H9 (cell line): Measurements from ENCODE around the gene GNB3. TPM values are rescaled to one million over a fixed set of nuclear protein-coding genes. Genes with fewer than 3 reads are reported as not detected.
"Not testable (repeated sequence)": the region's sequence is repeated elsewhere in the genome, so short reads cannot be mapped to it uniquely, and the experiment has no call there.

ENCODE experiments used
- DNase-seq: peaks from one replicate; pipeline ENCODE4 v3.0.0-alpha.2; 2017
- H2AFZ ChIP-seq: one replicate; pipeline ENCODE4 v1.6.1; 2013; ENCODE audit warnings: mild to moderate bottlenecking, low read length, control low read depth, moderate library complexity
- H2AK5ac ChIP-seq: 2 replicates; pipeline ENCODE4 v1.6.1; 2013; ENCODE audit warnings: low read length, control low read depth, mixed read lengths; ENCODE audit not compliant: insufficient read length
- H2BK120ac ChIP-seq: one replicate; pipeline ENCODE4 v1.6.1; 2013; ENCODE audit warnings: low read depth, mild to moderate bottlenecking, low read length, control low read depth, inconsistent platforms; ENCODE audit not compliant: poor library complexity, severe bottlenecking
- H2BK12ac ChIP-seq: 2 replicates; pipeline ENCODE4 v1.6.1; 2013; ENCODE audit warnings: low read length, control low read depth, mixed read lengths, low read depth; ENCODE audit not compliant: insufficient read length
- H2BK15ac ChIP-seq: 2 replicates; pipeline ENCODE4 v1.6.1; 2013; ENCODE audit warnings: low read depth, low read length, control low read depth
- H2BK20ac ChIP-seq: one replicate; pipeline ENCODE4 v1.6.1; 2013; ENCODE audit warnings: low read depth, mild to moderate bottlenecking, low read length, control low read depth, inconsistent platforms; ENCODE audit not compliant: poor library complexity, severe bottlenecking
- H2BK5ac ChIP-seq: 2 replicates; pipeline ENCODE4 v1.6.1; 2013; ENCODE audit warnings: low read length, control low read depth, mixed read lengths; ENCODE audit not compliant: insufficient read length
- H3K14ac ChIP-seq: 2 replicates; pipeline ENCODE4 v1.6.1; 2013; ENCODE audit warnings: low read length, control low read depth; ENCODE audit not compliant: insufficient read depth
- H3K18ac ChIP-seq: 2 replicates; pipeline ENCODE4 v1.6.1; 2013; ENCODE audit warnings: low read depth, mild to moderate bottlenecking, mixed read lengths, low read length, control low read depth; ENCODE audit not compliant: insufficient read length
- H3K23ac ChIP-seq: 2 replicates; pipeline ENCODE4 v1.6.1; 2013; ENCODE audit warnings: low read length, control low read depth, mixed read lengths, low read depth; ENCODE audit not compliant: insufficient read length
- H3K23me2 ChIP-seq: 2 replicates; pipeline ENCODE4 v1.6.1; 2013; ENCODE audit warnings: low read depth, mild to moderate bottlenecking, mixed read lengths, low read length, control low read depth; ENCODE audit not compliant: insufficient read length, poor library complexity, severe bottlenecking
- H3K27ac ChIP-seq: 2 replicates; pipeline ENCODE4 v1.5.1; 2013; ENCODE audit warnings: low read length, control low read depth, mixed read lengths, low read depth; ENCODE audit not compliant: insufficient read length
- H3K27me3 ChIP-seq: 2 replicates; pipeline ENCODE4 v1.6.1; 2013; ENCODE audit warnings: low read length, control low read depth, inconsistent platforms; ENCODE audit not compliant: insufficient read depth
- H3K4ac ChIP-seq: 2 replicates; pipeline ENCODE4 v1.6.1; 2013; ENCODE audit warnings: low read depth, mild to moderate bottlenecking, control low read depth, inconsistent platforms, low read length, moderate library complexity
- H3K4me1 ChIP-seq: 2 replicates; pipeline ENCODE4 v1.6.1; 2013; ENCODE audit warnings: low read length, control low read depth, inconsistent platforms; ENCODE audit not compliant: insufficient read depth
- H3K4me2 ChIP-seq: 2 replicates; pipeline ENCODE4 v1.6.1; 2013; ENCODE audit warnings: low read length, control low read depth, mixed read lengths; ENCODE audit not compliant: insufficient read length, insufficient read depth
- H3K56ac ChIP-seq: 2 replicates; pipeline ENCODE4 v1.6.1; 2013; ENCODE audit warnings: low read depth, mild to moderate bottlenecking, mixed read lengths, low read length, control low read depth; ENCODE audit not compliant: insufficient read length
- H3K79me1 ChIP-seq: 2 replicates; pipeline ENCODE4 v1.6.1; 2013; ENCODE audit warnings: low read depth, mild to moderate bottlenecking, moderate library complexity, low read length, control low read depth, inconsistent platforms; ENCODE audit not compliant: insufficient read depth, poor library complexity, severe bottlenecking
- H3K79me2 ChIP-seq: 2 replicates; pipeline ENCODE4 v1.6.1; 2013; ENCODE audit warnings: low read length, control low read depth, inconsistent platforms; ENCODE audit not compliant: insufficient read depth
- H3K9ac ChIP-seq: 2 replicates; pipeline ENCODE4 v1.6.1; 2013; ENCODE audit warnings: low read length, control low read depth, mixed read lengths; ENCODE audit not compliant: insufficient read length; ENCODE audit errors: extremely low read depth
- H3K9me3 ChIP-seq: one replicate; pipeline ENCODE4 v1.6.1; 2013; ENCODE audit warnings: low read depth, low read length, inconsistent platforms; ENCODE audit not compliant: control insufficient read depth
- H3T11ph ChIP-seq: one replicate; pipeline ENCODE4 v1.6.1; 2013; ENCODE audit warnings: mild to moderate bottlenecking, low read length, control low read depth, inconsistent platforms
- H4K20me1 ChIP-seq: one replicate; pipeline ENCODE4 v1.6.1; 2013; ENCODE audit not compliant: control insufficient read depth, insufficient read length, insufficient read depth
- H4K5ac ChIP-seq: 2 replicates; pipeline ENCODE4 v1.6.1; 2013; ENCODE audit warnings: low read depth, mild to moderate bottlenecking, mixed read lengths, low read length, control low read depth; ENCODE audit not compliant: insufficient read length
- H4K8ac ChIP-seq: replicated peaks from 2 replicates; pipeline ENCODE4 v1.6.1; 2013; ENCODE audit warnings: low read length, control low read depth, mixed read lengths, low read depth; ENCODE audit not compliant: insufficient read length
- H4K91ac ChIP-seq: 2 replicates; pipeline ENCODE4 v1.6.1; 2013; ENCODE audit warnings: low read depth, mild to moderate bottlenecking, moderate library complexity, mixed read lengths, low read length, control low read depth; ENCODE audit not compliant: insufficient read length
- H3K27ac Mint-ChIP-seq, 3 experiments: 2 replicates in 2 of 3; 3 replicates in 1 of 3; pipeline ENCODE4 v1.8.0; 2020 to 2021; ENCODE audit warnings: mixed read lengths in 3 of 3, mild to moderate bottlenecking in 1 of 3, moderate library complexity in 1 of 3
- H3K27me3 Mint-ChIP-seq: 2 replicates; pipeline ENCODE4 v1.8.0; 2021; ENCODE audit warnings: low read depth, mild to moderate bottlenecking, moderate library complexity, mixed read lengths
- H3K36me3 Mint-ChIP-seq, 3 experiments: 2 replicates in 2 of 3; 3 replicates in 1 of 3; pipeline ENCODE4 v1.8.0; 2020 to 2021; ENCODE audit warnings: low read depth in 3 of 3, mixed read lengths in 3 of 3; ENCODE audit not compliant: insufficient read depth in 1 of 3
- H3K4me1 Mint-ChIP-seq, 2 experiments: 2 replicates each; pipeline ENCODE4 v1.8.0; 2020; ENCODE audit warnings: mixed read lengths in 2 of 2
- H3K4me3 Mint-ChIP-seq, 2 experiments: 2 replicates in 1 of 2; 3 replicates in 1 of 2; pipeline ENCODE4 v1.8.0; 2020 to 2021; ENCODE audit warnings: mild to moderate bottlenecking in 2 of 2, mixed read lengths in 2 of 2, moderate library complexity in 1 of 2
- H3K9me3 Mint-ChIP-seq, 2 experiments: 2 replicates in 1 of 2; 3 replicates in 1 of 2; pipeline ENCODE4 v1.8.0; 2020; ENCODE audit warnings: mild to moderate bottlenecking in 2 of 2, mixed read lengths in 2 of 2, moderate library complexity in 1 of 2
- WGBS: extraction: QIAGEN DNeasy Blood & Tissue Kit; methylation state at CpG from one replicate; pipeline ENCODE4 v1.1.7; 2013; ENCODE audit warnings: missing lambda C conversion rate, low lambda C conversion rate, mixed read lengths; ENCODE audit not compliant: insufficient read length; ENCODE audit errors: extremely low coverage; 5-methylcytosine and 5-hydroxymethylcytosine counted together
- total RNA-seq: library from RNA; stranded (reverse); gene quantifications from 2 replicates; pipeline ENCODE4 v1.2.1, GENCODE V29; 2021
- TF ChIP-seq, protein P1 (sequence below): fragments of 200-600 bp; sonication (generic); conservative IDR thresholded peaks from 3 replicates; pipeline ENCODE4 v1.8.0; 2021; ENCODE audit warnings: antibody characterized with exemption, mild to moderate bottlenecking

The GNB3 gene
- total RNA-seq, 1 experiment from 2014 or later: 17.3 TPM

DNA sequence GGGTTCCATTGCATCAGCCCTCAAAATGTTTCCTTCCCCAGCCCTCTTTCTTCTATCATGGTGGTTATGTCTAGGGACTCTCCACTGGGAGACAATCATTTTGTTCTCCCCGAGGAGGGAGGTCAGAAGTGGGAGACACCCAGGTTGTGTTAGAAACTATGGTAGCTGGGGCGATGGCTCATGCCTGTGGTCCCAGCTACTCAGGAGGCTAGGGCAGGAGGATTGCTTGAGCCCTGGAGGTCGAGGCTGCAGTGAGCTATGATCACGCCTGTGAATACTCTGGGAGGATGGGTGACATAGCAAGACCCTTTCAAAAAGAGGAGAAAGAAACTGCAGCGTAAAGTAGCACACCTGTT lies 50.9 kb downstream of the GNB3 start:
- TF ChIP-seq, protein P1, sequence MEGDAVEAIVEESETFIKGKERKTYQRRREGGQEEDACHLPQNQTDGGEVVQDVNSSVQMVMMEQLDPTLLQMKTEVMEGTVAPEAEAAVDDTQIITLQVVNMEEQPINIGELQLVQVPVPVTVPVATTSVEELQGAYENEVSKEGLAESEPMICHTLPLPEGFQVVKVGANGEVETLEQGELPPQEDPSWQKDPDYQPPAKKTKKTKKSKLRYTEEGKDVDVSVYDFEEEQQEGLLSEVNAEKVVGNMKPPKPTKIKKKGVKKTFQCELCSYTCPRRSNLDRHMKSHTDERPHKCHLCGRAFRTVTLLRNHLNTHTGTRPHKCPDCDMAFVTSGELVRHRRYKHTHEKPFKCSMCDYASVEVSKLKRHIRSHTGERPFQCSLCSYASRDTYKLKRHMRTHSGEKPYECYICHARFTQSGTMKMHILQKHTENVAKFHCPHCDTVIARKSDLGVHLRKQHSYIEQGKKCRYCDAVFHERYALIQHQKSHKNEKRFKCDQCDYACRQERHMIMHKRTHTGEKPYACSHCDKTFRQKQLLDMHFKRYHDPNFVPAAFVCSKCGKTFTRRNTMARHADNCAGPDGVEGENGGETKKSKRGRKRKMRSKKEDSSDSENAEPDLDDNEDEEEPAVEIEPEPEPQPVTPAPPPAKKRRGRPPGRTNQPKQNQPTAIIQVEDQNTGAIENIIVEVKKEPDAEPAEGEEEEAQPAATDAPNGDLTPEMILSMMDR: no peak
- Histone ChIP-seq H3K14ac (peak overlapping the region; percentile 92; the same call in 1 of the 2 replicates), H2BK12ac (peak overlapping the region; percentile 51), H3K4ac (no peak overlapping the region), H2BK5ac (no peak overlapping the region), H2AFZ (no peak overlapping the region), H2BK120ac (no peak overlapping the region), H4K5ac (no peak overlapping the region), H3K27ac (no peak overlapping the region), H3K79me1 (no peaks in the 10 kb centered on the region), H3K27me3 (no peaks in the 10 kb centered on the region), H2AK5ac (no peak overlapping the region), H2BK20ac (no peak overlapping the region), H4K8ac (no peak overlapping the region), H3K18ac (peak overlapping the region; percentile 94), H3K9me3 (no peaks in the 10 kb centered on the region), H3K4me1 (peaks cover 3% of the 10 kb centered on the region; the same call in 1 of the 2 replicates), H3K23ac (no peak overlapping the region), H2BK15ac (0 out of 2 replicates have a peak overlapping the region, but pooled peaks have one; percentile 98), H3K4me2 (peak overlapping the region; percentile 67), H3K23me2 (peaks cover 6% of the 10 kb centered on the region), H3T11ph (no peak overlapping the region), H4K20me1 (no peaks in the 10 kb centered on the region), H3K79me2 (no peaks in the 10 kb centered on the region), H3K9ac (peak overlapping the region; percentile 77), H4K91ac (no peak overlapping the region), H3K56ac (no peak overlapping the region)
- Mint-ChIP-seq H3K36me3 (peaks cover 0 to 12% (median 12%) of the 10 kb centered on the region in 3 experiments; a peak in 5 of 7 replicates), H3K4me1 (peaks cover 20 to 30% of the 10 kb centered on the region in 2 experiments), H3K4me3 (peak overlapping the region; percentile 57 to 77), H3K27ac (peak overlapping the region; percentile 78 to 86 (median 84); a peak in 6 of 7 replicates), H3K27me3 (no peaks in the 10 kb centered on the region), H3K9me3 (peaks cover 0 to 3% of the 10 kb centered on the region in 2 experiments; a peak in 2 of 5 replicates)
- no CpG with 5 or more reads among the region's 5 CpGs for WGBS
- DNase-seq: no peak

DNA sequence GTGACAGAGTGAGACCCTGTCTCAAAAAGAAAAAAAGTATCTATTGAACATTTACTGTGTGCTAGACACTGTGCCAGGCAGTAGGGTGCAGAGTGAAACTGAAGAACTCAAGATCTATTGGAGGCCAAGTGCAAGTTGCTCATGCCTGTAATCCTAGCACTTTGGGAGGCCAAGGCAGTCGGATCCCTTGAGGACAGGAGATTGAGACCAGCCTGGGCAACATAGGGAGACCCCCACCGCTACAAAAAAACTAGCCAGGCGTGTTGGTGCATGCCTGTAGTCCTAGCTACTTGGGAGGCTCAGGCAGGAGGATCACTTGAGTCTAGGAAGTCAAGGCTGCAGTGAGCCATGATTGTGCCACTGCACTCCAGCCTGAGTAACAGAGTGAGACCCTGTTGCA lies 52.0 kb downstream of the GNB3 start:
- H3K79me2 ChIP-seq, H3K27ac ChIP-seq, H3K9me3 Mint-ChIP-seq, H2BK120ac ChIP-seq, DNase-seq, H2BK15ac ChIP-seq, H3K4me3 Mint-ChIP-seq, H2AFZ ChIP-seq, H3K79me1 ChIP-seq, H4K8ac ChIP-seq, H3K4ac ChIP-seq, H3K14ac ChIP-seq, H2AK5ac ChIP-seq, H2BK12ac ChIP-seq, H3K56ac ChIP-seq, H3K9me3 ChIP-seq, H3K27me3 ChIP-seq, H4K20me1 ChIP-seq, H4K5ac ChIP-seq, H3T11ph ChIP-seq, H3K4me1 ChIP-seq, H2BK20ac ChIP-seq, H4K91ac ChIP-seq, H3K27ac Mint-ChIP-seq, H3K9ac ChIP-seq, H3K27me3 Mint-ChIP-seq, H3K4me2 ChIP-seq, H3K23ac ChIP-seq, H2BK5ac ChIP-seq, H3K18ac ChIP-seq, H3K23me2 ChIP-seq: not testable (repeated sequence)
- peaks cover 0 to 12% (median 12%) of the 10 kb centered on the region in 3 experiments; a peak in 5 of 7 replicates for H3K36me3 Mint-ChIP-seq
- WGBS: no CpG with 5 or more reads among the region's 3 CpGs
- H3K4me1 Mint-ChIP-seq: peaks cover 17 to 22% of the 10 kb centered on the region in 2 experiments
